Large intestine (tissue), 3 donors: ENCODE data around the gene HSPH1. TPM values are rescaled to one million over a fixed set of nuclear protein-coding genes. Genes with fewer than 3 reads are reported as not detected.

Experiments used
- DNase-seq, 2 donors: peaks; one replicate each; pipeline versions ENCODE4 v3.0.0 to v3.0.0-alpha.2; 2013
- H3K27ac ChIP-seq: one replicate; pipeline ENCODE4 v1.5.1; 2013; ENCODE audit warnings: low read length
- H3K27me3 ChIP-seq: 2 replicates; pipeline ENCODE4 v1.6.1; 2013; ENCODE audit warnings: low read length; ENCODE audit not compliant: control insufficient read depth, insufficient read depth
- H3K36me3 ChIP-seq: 2 replicates; pipeline ENCODE4 v1.6.1; 2013; ENCODE audit warnings: low read length; ENCODE audit not compliant: control insufficient read depth, insufficient read depth
- H3K4me1 ChIP-seq: one replicate; pipeline ENCODE4 v1.6.1; 2013; ENCODE audit warnings: low read length; ENCODE audit not compliant: control insufficient read depth, insufficient read depth
- H3K4me3 ChIP-seq: one replicate; pipeline ENCODE4 v1.5.1; 2013; ENCODE audit warnings: low read length
- H3K9me3 ChIP-seq: one replicate; pipeline ENCODE4 v1.6.1; 2013; ENCODE audit warnings: mild to moderate bottlenecking, low read depth, low read length, moderate library complexity; ENCODE audit not compliant: control insufficient read depth
- WGBS: methylation state at CpG from one replicate; pipeline ENCODE4 v1.1.5; 2013; ENCODE audit warnings: low lambda C conversion rate; ENCODE audit not compliant: insufficient coverage; 5-methylcytosine and 5-hydroxymethylcytosine counted together
- polyA plus RNA-seq: library from polyadenylated mRNA; unstranded; fragments of 120-200 nt; gene quantifications from one replicate; pipeline ENCODE4 v1.2.1, GENCODE V29; 2013

The HSPH1 gene
- polyA plus RNA-seq, 1 donor: 65.7 TPM

GRCh38 chr13:31134039-31134711 is 27.5 kb downstream of the HSPH1 start:
- H3K4me3 ChIP-seq: no peak overlapping the region
- 100% methylated on average over 1 of the region's 3 CpGs for WGBS
- DNase-seq: no peak
- H3K4me1 ChIP-seq: no peaks in the 10 kb centered on the region
- H3K27me3 ChIP-seq: peaks cover 6% of the 10 kb centered on the region
- H3K9me3 ChIP-seq: no peaks in the 10 kb centered on the region
- H3K36me3 ChIP-seq: peaks cover 35% of the 10 kb centered on the region
- H3K27ac ChIP-seq: no peak overlapping the region

DNA sequence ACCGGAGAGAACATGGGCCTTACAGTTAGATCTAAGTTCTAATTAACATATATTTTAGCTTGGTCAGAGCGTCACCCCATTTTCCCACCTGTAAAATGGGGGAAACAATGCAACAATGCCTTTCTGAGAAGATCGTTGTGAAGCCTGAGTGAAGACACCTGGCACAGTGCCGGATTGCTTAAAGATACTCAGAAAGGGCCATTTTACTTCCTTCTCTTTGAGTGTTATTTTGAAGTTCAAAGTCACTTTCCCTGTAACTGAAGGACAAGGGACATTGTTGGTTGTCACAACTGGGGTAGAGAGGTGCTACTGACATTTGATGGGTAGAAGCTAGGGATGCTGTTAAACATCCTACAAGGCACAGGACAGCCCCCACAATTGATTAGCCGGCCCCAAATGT is 28.1 kb downstream of the HSPH1 start:
- no peak for DNase-seq
- WGBS: no CpG with 5 or more reads among the region's 5 CpGs
- H3K36me3 ChIP-seq: peaks cover 29% of the 10 kb centered on the region
- peaks cover 6% of the 10 kb centered on the region for H3K27me3 ChIP-seq
- no peak overlapping the region for H3K27ac ChIP-seq
- H3K4me3 ChIP-seq: no peak overlapping the region
- no peaks in the 10 kb centered on the region for H3K4me1 ChIP-seq
- H3K9me3 ChIP-seq: no peaks in the 10 kb centered on the region

DNA sequence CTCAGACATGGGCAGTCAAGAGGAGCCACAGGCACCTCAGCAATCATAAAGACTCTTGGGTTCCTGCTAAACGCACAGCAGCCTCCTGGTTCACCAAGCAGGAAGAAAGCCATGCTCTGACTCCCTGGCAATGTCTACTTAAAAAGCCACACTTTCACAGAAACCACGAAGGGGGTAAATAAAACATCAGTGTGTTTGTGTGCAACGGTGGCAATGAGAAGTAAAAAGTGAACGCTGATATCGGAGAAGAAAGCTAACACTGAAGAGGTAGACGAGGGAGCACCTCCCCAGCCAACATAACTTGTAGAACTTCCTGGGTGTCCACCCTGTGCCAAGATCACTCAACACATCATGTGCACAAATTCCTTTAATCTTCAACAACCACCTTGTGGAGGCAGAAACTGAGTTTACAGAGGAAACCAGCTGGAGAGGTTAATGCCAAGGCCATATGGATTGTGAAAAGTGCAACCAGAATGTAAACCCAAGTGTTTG is 30.2 kb downstream of the HSPH1 start:
- Histone ChIP-seq H3K27me3 (peaks cover 6% of the 10 kb centered on the region), H3K4me1 (no peaks in the 10 kb centered on the region), H3K27ac (no peak overlapping the region), H3K9me3 (no peaks in the 10 kb centered on the region), H3K4me3 (no peak overlapping the region), H3K36me3 (peaks cover 10% of the 10 kb centered on the region)
- DNase-seq: no peak
- 67% methylated on average over 3 of the region's 6 CpGs for WGBS

- H3K36me3 ChIP-seq: no peaks in the 10 kb centered on the region
- H3K27ac ChIP-seq: no peak overlapping the region
- WGBS: no CpG with 5 or more reads among the region's 8 CpGs
Measured at GRCh38 chr13:31129419-31129818, 32.3 kb downstream of the HSPH1 start.

DNA sequence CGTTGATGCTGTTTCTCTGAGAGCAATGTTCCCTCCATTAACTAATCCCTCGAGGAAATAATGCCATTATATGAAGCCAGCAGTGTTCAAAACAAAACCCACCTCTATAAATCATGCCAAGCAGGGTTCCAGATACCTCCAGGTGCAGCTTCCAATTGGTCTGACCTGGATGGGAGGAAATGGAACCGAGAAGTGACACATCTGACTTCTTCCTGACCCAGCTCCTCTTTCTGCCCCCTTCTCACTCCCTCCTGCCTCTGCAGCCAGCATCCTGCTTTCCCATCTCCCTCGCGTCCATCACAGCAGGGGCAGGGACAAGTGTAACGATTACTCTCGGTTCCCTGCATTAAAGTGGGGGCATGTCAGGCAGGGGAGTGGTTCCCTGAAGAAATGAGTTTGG is 37.5 kb downstream of the HSPH1 start:
- Histone ChIP-seq H3K27ac (no peak overlapping the region), H3K4me1 (no peaks in the 10 kb centered on the region)
- no CpG with 5 or more reads among the region's 7 CpGs for WGBS

More at GRCh38 chr13:31129419-31129818, 32.3 kb downstream of the HSPH1 start:
- H3K27me3 ChIP-seq: peaks cover 10% of the 10 kb centered on the region
- H3K4me1 ChIP-seq: no peaks in the 10 kb centered on the region
- no peak for DNase-seq
- no peak overlapping the region for H3K4me3 ChIP-seq
- H3K9me3 ChIP-seq: no peaks in the 10 kb centered on the region

GRCh38 chr13:31122544-31123260 is 39.0 kb downstream of the HSPH1 start:
- no CpG with 5 or more reads among the region's 12 CpGs for WGBS

More for the DNA sequence above, 37.5 kb downstream of the HSPH1 start:
- H3K9me3 ChIP-seq: no peaks in the 10 kb centered on the region
- H3K36me3 ChIP-seq: no peaks in the 10 kb centered on the region
- no peak overlapping the region for H3K4me3 ChIP-seq
- no peak for DNase-seq
- peaks cover 9% of the 10 kb centered on the region for H3K27me3 ChIP-seq

GRCh38 chr13:31122143-31122542 is 39.6 kb downstream of the HSPH1 start:
- Histone ChIP-seq H3K27me3 (peaks cover 8% of the 10 kb centered on the region), H3K4me3 (no peak overlapping the region), H3K36me3 (no peaks in the 10 kb centered on the region), H3K27ac (no peak overlapping the region), H3K9me3 (no peaks in the 10 kb centered on the region), H3K4me1 (peaks cover 2% of the 10 kb centered on the region)
- WGBS: no CpG with 5 or more reads among the region's 4 CpGs
- no peak for DNase-seq

More at GRCh38 chr13:31122544-31123260, 39.0 kb downstream of the HSPH1 start:
- no peak overlapping the region for H3K4me3 ChIP-seq
- H3K9me3 ChIP-seq: no peaks in the 10 kb centered on the region
- H3K4me1 ChIP-seq: no peaks in the 10 kb centered on the region
- no peak for DNase-seq
- no peak overlapping the region for H3K27ac ChIP-seq
- no peaks in the 10 kb centered on the region for H3K36me3 ChIP-seq
- H3K27me3 ChIP-seq: peaks cover 8% of the 10 kb centered on the region

- Histone ChIP-seq H3K9me3 (no peaks in the 10 kb centered on the region), H3K27me3 (peaks cover 8% of the 10 kb centered on the region), H3K4me1 (peaks cover 2% of the 10 kb centered on the region), H3K36me3 (no peaks in the 10 kb centered on the region), H3K4me3 (no peak overlapping the region), H3K27ac (no peak overlapping the region)
- DNase-seq: no peak
- WGBS: 70% methylated on average over 2 of the region's 7 CpGs
Measured at GRCh38 chr13:31121379-31122140, 40.1 kb downstream of the HSPH1 start.

- Histone ChIP-seq H3K27ac (no peak overlapping the region), H3K4me3 (no peak overlapping the region), H3K4me1 (peaks cover 2% of the 10 kb centered on the region), H3K27me3 (peaks cover 8% of the 10 kb centered on the region), H3K9me3 (no peaks in the 10 kb centered on the region), H3K36me3 (no peaks in the 10 kb centered on the region)
- DNase-seq: no peak
- 42% methylated on average over 2 of the region's 8 CpGs for whole genome bisulfite sequencing
Measured at GRCh38 chr13:31119966-31120700, 41.6 kb downstream of the HSPH1 start.

GRCh38 chr13:31119526-31119925 is 42.2 kb downstream of the HSPH1 start:
- H3K4me1 ChIP-seq: peaks cover 2% of the 10 kb centered on the region
- no peaks in the 10 kb centered on the region for H3K9me3 ChIP-seq
- no peak overlapping the region for H3K27ac ChIP-seq
- peaks cover 4% of the 10 kb centered on the region for H3K27me3 ChIP-seq
- WGBS: 90% methylated on average over 2 of the region's 10 CpGs
- no peaks in the 10 kb centered on the region for H3K36me3 ChIP-seq
- no peak for DNase-seq
- H3K4me3 ChIP-seq: no peak overlapping the region
